TTC549 (cell line): ENCODE measurements around the gene PRR13.

ENCODE experiments used
- FAIRE-seq: peaks from 2 replicates; lab custom pipeline; 2012; peaks lifted over from hg19 to GRCh38; lab: Jason Lieb, UNC

PRR13 gene

DNA sequence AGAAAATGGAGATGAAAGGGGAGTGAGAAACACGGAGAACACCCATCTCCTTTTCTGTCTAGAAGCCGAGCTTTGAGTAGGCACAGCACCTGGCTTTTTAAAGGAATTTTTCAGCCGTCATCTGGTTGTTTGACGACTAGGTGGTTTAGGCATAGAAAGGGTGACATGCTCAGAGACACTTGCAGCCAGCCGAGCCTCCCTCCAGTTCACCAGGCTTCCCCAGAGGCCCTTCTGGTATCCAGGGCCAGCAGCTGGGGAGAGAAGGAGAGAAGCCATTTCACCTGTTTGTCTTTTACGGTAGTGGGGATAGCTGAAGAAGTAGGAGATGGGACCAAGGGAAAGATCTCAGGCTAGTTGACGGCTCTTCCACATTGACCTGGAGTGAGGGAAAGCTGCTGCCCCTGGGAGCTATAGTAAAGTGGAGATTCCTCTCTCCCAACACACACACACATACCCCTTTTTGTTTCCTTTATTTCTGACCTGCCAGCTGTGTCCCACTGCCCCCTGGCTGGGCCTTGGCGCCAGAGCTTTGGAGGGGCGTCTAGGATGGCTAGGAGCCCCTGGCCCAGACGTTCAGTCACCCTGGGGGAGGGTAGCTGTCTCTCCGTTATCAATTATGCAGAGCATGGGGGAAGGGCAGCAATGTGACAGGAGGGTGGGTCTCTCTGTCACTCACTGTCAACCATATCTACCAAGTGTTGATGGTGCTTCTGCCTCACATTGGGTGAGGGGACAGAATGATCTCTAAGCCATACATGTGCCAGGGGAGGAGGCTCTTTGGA lies 52.3 kb downstream of the PRR13 start:
- FAIRE-seq, result no peak
